ENCODE data around the gene SPON1. TPM values are rescaled to one million over a fixed set of nuclear protein-coding genes. Genes with fewer than 3 reads are reported as not detected.

The SPON1 gene
- total and polyA plus RNA-seq, 2 of the 8 experiments (the other 6 are each of a cell fraction or from before 2014, with no cell fraction given): 1.5 to 5.4 TPM

DNA sequence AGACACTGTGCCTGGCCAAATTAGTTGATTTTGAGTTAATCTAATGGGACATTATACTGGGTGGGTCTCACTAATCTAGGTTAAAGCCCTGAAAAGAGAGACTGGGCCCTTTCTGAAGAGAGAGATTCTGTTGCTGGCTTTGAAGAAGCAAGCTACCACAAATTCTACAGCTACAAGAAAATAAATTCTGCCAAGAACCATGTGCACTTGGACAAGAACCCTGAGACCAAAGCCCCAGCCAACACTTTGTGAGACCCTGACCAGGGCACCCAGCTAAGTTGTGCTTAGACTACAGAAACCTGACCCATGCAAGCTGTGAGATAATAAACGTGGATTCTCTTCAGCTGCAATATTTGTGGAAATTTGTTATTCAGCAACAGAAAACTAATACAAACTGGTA lies 20.1 kb upstream of the SPON1 start (continued):
- no peak for TF ChIP-seq SRF (IDR thresholded peaks at IDR 0.05; ENCODE audit: low read depth, low read length)
- no peak for TF ChIP-seq JUN (IDR thresholded peaks at IDR 0.05; ENCODE audit: low read depth, low read length)
